ENCODE results near the gene ZNF57. TPM values are rescaled to one million over a fixed set of nuclear protein-coding genes. Genes with fewer than 3 reads are reported as not detected.

The ZNF57 gene
- total and polyA plus RNA-seq, 9 of the 15 experiments (the other 6 are each of a cell fraction or from before 2014, with no cell fraction given), result 3.9 to 13.5 (median 7.8) TPM

- TF ChIP-seq E4F1 (CRISPR knock-in tag; IDR thresholded peaks at IDR 0.05; ENCODE audit: borderline replicate concordance) (no peak), NFATC3 (IDR thresholded peaks at IDR 0.05) (0 out of 2 replicates have a peak, but pooled peaks have one; percentile 61), ARID3A (IDR thresholded peaks at IDR 0.05; ENCODE audit: borderline replicate concordance, low read depth, low read length) (no peak), MYBL2 (IDR thresholded peaks at IDR 0.05; ENCODE audit: low read depth) (no peak), MYBL2 (CRISPR knock-in tag; IDR thresholded peaks at IDR 0.05; ENCODE audit: borderline replicate concordance) (no peak), ZBTB17 (CRISPR knock-in tag; IDR thresholded peaks at IDR 0.05) (no peak), ZSCAN29 (IDR thresholded peaks at IDR 0.05) (no peak), ZNF444 (CRISPR knock-in tag; IDR thresholded peaks at IDR 0.05) (0 out of 2 replicates have a peak, but pooled peaks have one; percentile 56), FUS (optimal IDR thresholded peaks at IDR 0.05; ENCODE audit: low read depth, low read length) (no peak), PCBP2 (IDR thresholded peaks at IDR 0.05; ENCODE audit: low read depth, low read length, poor library complexity, severe bottlenecking) (no peak), JUND (IDR thresholded peaks at IDR 0.05; ENCODE audit: borderline replicate concordance, low read depth, low read length) (peak; percentile 100), JUND (tag; IDR thresholded peaks at IDR 0.05; ENCODE audit: borderline replicate concordance, low read depth, low read length) (peak; percentile 100), EGR1 (conservative IDR thresholded peaks at IDR 0.05) (peak; percentile 58), IRF1 (CRISPR knock-in tag; IDR thresholded peaks at IDR 0.05; ENCODE audit: borderline replicate concordance) (no peak), ZNF561 (CRISPR knock-in tag; conservative IDR thresholded peaks at IDR 0.05) (no peak), ADNP (tag; IDR thresholded peaks at IDR 0.05) (no peak; the same call in 1 of the 2 replicates), DACH1 (IDR thresholded peaks at IDR 0.05; ENCODE audit: partially characterized antibody) (no peak), ELF1 (tag; IDR thresholded peaks at IDR 0.05) (no peak), MED1 (CRISPR knock-in tag; IDR thresholded peaks at IDR 0.05; ENCODE audit: borderline replicate concordance) (no peak), SP1 (CRISPR knock-in tag; IDR thresholded peaks at IDR 0.05) (no peak), MEIS2 (IDR thresholded peaks at IDR 0.05; ENCODE audit: partially characterized antibody) (no peak), ZNF263 (CRISPR knock-in tag; IDR thresholded peaks at IDR 0.05; ENCODE audit: borderline replicate concordance) (no peak), CHD1 (IDR thresholded peaks at IDR 0.05; ENCODE audit: low read length) (no peak), SAFB2 (IDR thresholded peaks at IDR 0.05; ENCODE audit: borderline replicate concordance, low read depth, low read length, severe bottlenecking) (no peak), TAF1 (IDR thresholded peaks at IDR 0.05; ENCODE audit: control insufficient read depth, extremely low read depth, insufficient read depth, low read length, severe bottlenecking) (no peak)
Observed at GRCh38 chr19:2962018-2962670, 61.4 kb downstream of the ZNF57 start (continued).

All from K562 (cell line).